Stimulated activated CD8-positive, alpha-beta memory T cell treated with anti-CD3 and anti-CD28 coated beads, Interleukin-4, amount 100 ng/mL, for 48 hours (primary cell): ENCODE data around the gene PDE2A.

Source experiments
- DNase-seq: peaks from one replicate; pipeline ENCODE4 v3.0.0-alpha.2; 2020

Gene PDE2A

GRCh38 chr11:72673943-72674828 is at the start of gene PDE2A:
Gene PDE2A (minus strand): TSS chr11:72674422. CDS start chr11:72674207, 215 bp downstream.
- no peak for DNase-seq

- DNase-seq: no peak
Observed at GRCh38 chr11:72723508-72723907, 49.3 kb upstream of the PDE2A start.

- DNase-seq: peak; percentile 83
Observed at GRCh38 chr11:72722050-72722748, 48.0 kb upstream of the PDE2A start.

- peak; percentile 55 for DNase-seq
Observed at GRCh38 chr11:72721689-72722049, 47.4 kb upstream of the PDE2A start.

- no peak for DNase-seq
Observed at GRCh38 chr11:72721276-72721675, 47.1 kb upstream of the PDE2A start.

GRCh38 chr11:72720784-72721183 is 46.6 kb upstream of the PDE2A start:
- no peak for DNase-seq

- no peak for DNase-seq
Observed at GRCh38 chr11:72720047-72720446, 45.8 kb upstream of the PDE2A start.

- DNase-seq: no peak
Observed at GRCh38 chr11:72719551-72719950, 45.3 kb upstream of the PDE2A start.

GRCh38 chr11:72719144-72719543 is 44.9 kb upstream of the PDE2A start:
- DNase-seq: no peak

- no peak for DNase-seq
Observed at GRCh38 chr11:72718101-72718501, 43.9 kb upstream of the PDE2A start.

- no peak for DNase-seq
Observed at GRCh38 chr11:72716788-72717435, 42.7 kb upstream of the PDE2A start.

- DNase-seq: no peak
Observed at GRCh38 chr11:72716290-72716689, 42.1 kb upstream of the PDE2A start.

- no peak for DNase-seq
Observed at GRCh38 chr11:72712841-72713240, 38.6 kb upstream of the PDE2A start.

GRCh38 chr11:72712168-72712751 is 38.0 kb upstream of the PDE2A start:
- DNase-seq: no peak

- DNase-seq: no peak
Observed at GRCh38 chr11:72711141-72711540, 36.9 kb upstream of the PDE2A start.

- no peak for DNase-seq
Observed at GRCh38 chr11:72710278-72710677, 36.1 kb upstream of the PDE2A start.

- DNase-seq: no peak
Observed at GRCh38 chr11:72709478-72710238, 35.4 kb upstream of the PDE2A start.

GRCh38 chr11:72707032-72707431 is 32.8 kb upstream of the PDE2A start:
- DNase-seq: no peak

GRCh38 chr11:72706579-72706978 is 32.4 kb upstream of the PDE2A start:
- DNase-seq: no peak

- DNase-seq: no peak
Observed at GRCh38 chr11:72705442-72706365, 31.5 kb upstream of the PDE2A start.

- no peak for DNase-seq
Observed at GRCh38 chr11:72704783-72705265, 30.6 kb upstream of the PDE2A start.
